SKM-1 (cell line): ENCODE data around the gene KLHL25.

Source experiments
- DNase-seq: peaks from one replicate; lab custom pipeline; 2025; ENCODE audit not compliant: unreplicated experiment; lab: John Stamatoyannopoulos, UW

KLHL25 gene

GRCh38 chr15:85722374-85723152 lies 72.2 kb downstream of the KLHL25 start:
- no peak for DNase-seq

DNA sequence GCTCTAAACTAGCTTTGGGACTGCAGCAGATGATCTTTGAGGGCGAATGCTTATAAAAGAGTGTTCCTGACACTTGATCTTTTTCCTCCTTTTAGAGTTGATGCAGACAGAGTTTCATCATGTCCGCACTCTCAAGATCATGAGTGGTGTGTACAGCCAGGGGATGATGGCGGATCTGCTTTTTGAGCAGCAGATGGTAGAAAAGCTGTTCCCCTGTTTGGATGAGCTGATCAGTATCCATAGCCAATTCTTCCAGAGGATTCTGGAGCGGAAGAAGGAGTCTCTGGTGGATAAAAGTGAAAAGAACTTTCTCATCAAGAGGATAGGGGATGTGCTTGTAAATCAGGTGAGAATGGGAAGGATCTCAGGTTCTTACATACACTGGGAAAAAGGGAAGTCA lies 75.7 kb downstream of the KLHL25 start:
- DNase-seq, result no peak

- DNase-seq, result no peak
Observed at GRCh38 chr15:85718271-85718971, 76.3 kb downstream of the KLHL25 start.

GRCh38 chr15:85717212-85717611 lies 77.5 kb downstream of the KLHL25 start:
- no peak for DNase-seq

DNA sequence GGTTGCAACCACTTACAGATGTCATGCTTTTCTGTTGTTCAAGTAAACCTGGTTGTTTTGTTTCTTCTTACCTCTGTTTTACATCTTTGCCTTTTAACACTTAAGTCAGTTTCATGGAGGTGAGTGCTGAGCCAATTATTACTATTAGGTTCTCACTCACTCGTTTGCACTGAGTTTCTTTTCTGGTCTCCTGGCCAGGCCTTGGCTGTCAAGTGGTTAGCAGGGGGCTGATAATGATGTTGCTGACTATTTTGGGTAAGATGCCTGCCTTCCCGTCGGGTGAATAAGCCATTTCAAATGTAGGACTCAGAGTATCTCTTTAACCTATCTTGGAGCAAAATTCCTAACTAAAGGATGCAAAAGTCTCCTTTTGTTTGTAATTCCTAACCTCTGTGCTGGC lies 78.5 kb downstream of the KLHL25 start:
- DNase-seq, result no peak

GRCh38 chr15:85711580-85712192 lies 83.0 kb downstream of the KLHL25 start:
- no peak for DNase-seq

DNA sequence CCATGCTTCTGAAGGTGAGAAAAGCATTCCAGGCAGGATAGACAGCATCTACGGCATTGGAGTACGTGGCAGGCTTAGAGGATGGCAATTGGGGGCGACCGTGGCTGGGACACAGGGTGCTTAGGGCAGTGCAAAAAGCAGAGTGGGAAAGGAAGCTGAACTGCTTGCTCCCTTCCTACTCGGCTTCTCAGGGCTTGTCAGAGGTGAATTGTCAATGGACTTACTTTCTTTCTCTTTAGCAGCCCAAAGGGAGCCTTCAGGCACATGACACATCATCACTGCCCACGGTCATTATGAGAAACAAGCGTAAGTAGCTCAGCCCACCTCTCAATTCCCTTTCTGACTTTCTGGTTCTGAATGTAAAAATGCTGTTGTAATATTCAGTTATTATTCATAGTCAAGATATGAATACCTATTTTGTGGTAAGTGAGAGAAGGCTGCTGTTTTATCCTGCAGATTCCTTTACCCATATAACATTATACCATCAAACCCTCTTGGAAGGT lies 84.3 kb downstream of the KLHL25 start:
- no peak for DNase-seq
